Measurements from ENCODE around the gene PLAAT5.
"Not testable (repeated sequence)": the region's sequence is repeated elsewhere in the genome, so short reads cannot be mapped to it uniquely, and the experiment has no call there.

The PLAAT5 gene

DNA sequence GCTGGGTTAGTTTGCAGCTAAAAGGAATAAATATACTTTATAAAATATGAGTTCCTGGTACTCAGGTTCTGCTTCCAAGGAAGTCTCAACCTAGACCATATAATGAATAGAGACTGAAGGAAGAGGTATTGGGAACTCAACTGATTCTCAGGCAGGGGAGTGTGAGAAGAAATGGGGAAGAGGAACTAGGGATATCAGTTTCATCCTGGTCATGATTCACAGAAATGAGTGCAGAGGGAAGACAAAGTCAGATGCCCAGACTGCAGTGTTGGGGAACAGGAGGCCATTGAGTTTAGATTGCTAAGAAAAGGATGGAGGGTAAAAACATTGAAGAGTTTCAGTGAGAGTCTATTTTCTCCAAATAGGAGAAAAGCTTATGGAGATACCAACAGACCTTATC, 28.8 kb downstream of the PLAAT5 start:
- TF ChIP-seq, protein P1, sequence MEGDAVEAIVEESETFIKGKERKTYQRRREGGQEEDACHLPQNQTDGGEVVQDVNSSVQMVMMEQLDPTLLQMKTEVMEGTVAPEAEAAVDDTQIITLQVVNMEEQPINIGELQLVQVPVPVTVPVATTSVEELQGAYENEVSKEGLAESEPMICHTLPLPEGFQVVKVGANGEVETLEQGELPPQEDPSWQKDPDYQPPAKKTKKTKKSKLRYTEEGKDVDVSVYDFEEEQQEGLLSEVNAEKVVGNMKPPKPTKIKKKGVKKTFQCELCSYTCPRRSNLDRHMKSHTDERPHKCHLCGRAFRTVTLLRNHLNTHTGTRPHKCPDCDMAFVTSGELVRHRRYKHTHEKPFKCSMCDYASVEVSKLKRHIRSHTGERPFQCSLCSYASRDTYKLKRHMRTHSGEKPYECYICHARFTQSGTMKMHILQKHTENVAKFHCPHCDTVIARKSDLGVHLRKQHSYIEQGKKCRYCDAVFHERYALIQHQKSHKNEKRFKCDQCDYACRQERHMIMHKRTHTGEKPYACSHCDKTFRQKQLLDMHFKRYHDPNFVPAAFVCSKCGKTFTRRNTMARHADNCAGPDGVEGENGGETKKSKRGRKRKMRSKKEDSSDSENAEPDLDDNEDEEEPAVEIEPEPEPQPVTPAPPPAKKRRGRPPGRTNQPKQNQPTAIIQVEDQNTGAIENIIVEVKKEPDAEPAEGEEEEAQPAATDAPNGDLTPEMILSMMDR (IDR thresholded peaks at IDR 0.05; ENCODE audit: low read depth, low read length, missing control alignments) = no peak
- no peak overlapping the region for H3K4me3 ChIP-seq (replicated peaks; ENCODE audit: low read depth, low read length)
- DNase-seq (ENCODE audit: extremely low read depth, low read depth) = no peak

DNA sequence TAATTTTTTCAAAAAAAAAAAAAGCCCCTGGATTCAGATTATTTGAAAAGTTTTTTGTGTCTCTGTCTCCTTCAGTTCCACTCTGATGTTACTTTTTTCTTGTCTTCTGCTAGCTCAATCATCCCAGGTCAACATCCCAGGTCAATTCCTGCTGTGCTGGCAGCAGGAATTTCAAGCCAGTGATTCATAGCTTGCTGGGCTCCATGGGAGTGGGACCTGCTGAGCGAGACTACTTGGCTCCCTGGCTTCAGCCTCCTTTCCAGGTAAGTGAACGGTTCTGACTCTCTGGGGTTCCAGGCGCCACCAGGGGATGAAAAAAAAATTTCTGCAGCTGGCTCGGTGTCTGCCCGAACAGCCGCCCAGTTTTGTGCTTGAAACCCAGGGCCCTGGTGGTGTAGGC, 31.4 kb downstream of the PLAAT5 start:
- DNase-seq (ENCODE audit: extremely low read depth, low read depth) = no peak

DNA sequence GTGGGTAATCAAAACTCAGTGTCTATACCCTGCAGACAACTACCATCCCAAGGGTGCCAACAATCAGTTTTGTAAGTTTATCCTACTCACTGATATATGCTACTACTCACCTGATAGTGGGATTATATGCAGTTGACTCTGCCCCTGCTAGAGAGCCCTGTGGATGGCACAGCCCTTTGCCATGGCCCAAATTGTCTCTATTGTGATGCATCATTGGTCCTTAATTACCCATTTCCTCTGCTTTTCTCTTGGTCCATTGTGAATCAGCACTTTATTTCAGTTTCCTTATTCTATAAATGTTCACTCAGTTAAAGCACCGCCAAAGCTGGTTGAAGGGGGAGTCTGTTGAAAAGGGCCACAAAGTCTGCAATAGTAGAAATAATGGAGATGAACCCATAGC, 42.3 kb downstream of the PLAAT5 start:
- TF ChIP-seq, protein P1 (IDR thresholded peaks at IDR 0.05; ENCODE audit: low read depth, low read length, missing control alignments) = no peak
- DNase-seq (ENCODE audit: extremely low read depth, low read depth) = no peak
- no peak overlapping the region for H3K4me3 ChIP-seq (replicated peaks; ENCODE audit: low read depth, low read length)

More for the DNA sequence above, 31.4 kb downstream of the PLAAT5 start:
- no peak overlapping the region for H3K4me3 ChIP-seq (replicated peaks; ENCODE audit: low read depth, low read length)
- TF ChIP-seq, protein P1 (IDR thresholded peaks at IDR 0.05; ENCODE audit: low read depth, low read length, missing control alignments) = no peak

DNA sequence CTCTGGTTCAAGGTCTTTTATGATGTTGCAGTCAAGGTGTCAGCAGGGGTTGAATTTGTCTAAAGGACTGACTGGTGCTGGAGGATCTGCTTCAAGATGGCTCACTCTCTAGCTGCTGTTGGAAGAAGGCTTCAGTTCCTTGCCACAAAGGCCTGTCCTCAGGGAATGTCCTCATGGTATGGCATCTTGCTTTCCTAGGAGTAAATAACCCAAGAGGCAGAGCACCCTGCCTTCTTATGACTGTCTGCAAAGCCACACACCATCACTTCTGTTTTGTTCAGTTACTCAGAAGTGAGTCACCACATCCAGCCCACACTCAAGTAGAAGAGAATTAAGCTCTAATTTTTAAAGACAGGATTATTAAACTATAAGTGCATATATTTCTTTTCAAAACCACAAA, 45.2 kb downstream of the PLAAT5 start:
- DNase-seq (ENCODE audit: extremely low read depth, low read depth) = no peak
- TF ChIP-seq, protein P1 (IDR thresholded peaks at IDR 0.05; ENCODE audit: low read depth, low read length, missing control alignments) = no peak
- no peak overlapping the region for H3K4me3 ChIP-seq (replicated peaks; ENCODE audit: low read depth, low read length)

DNA sequence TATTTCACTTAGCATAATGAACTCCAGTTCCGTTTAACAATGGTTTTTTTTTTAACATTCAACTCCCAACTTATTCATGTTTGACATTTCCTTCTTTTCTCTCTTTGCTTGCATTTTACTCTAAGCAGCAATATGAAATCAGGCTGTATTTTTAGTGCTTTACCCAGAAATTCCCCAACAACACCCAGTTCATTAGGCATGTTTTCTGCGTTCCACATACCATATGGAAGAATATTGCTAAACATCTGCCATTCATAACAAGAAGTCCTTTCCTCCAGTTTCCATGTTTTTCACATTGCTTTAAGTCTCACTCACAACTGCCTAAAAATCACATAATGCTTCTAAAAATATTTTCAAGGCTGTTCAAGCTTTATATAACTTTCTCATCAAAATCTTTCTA, 45.8 kb downstream of the PLAAT5 start:
- H3K4me3 ChIP-seq (replicated peaks; ENCODE audit: low read depth, low read length) = no peak overlapping the region
- no peak for DNase-seq (ENCODE audit: extremely low read depth, low read depth)
- TF ChIP-seq, protein P1 (IDR thresholded peaks at IDR 0.05; ENCODE audit: low read depth, low read length, missing control alignments) = no peak

DNA sequence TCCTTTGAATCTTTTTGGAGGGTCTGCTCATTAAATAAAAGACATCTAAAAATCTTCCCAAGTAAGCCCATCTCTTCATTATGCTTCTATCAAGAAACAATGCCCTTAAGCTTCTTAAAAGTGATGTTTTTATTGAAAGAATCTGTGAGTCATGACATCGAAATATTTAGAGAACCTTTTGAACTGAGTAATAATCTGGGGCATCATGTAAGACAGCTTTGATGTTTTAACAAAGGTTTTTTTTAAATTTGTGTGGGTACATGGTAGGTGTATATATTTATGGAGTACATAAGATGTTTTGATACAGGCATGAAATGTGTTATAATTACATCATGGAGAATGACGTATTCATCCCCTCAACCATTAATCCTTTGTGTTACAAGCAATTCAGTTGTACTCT, 46.8 kb downstream of the PLAAT5 start:
- TF ChIP-seq, protein P1 (IDR thresholded peaks at IDR 0.05; ENCODE audit: low read depth, low read length, missing control alignments) = no peak
- no peak overlapping the region for H3K4me3 ChIP-seq (replicated peaks; ENCODE audit: low read depth, low read length)
- DNase-seq (ENCODE audit: extremely low read depth, low read depth) = no peak

DNA sequence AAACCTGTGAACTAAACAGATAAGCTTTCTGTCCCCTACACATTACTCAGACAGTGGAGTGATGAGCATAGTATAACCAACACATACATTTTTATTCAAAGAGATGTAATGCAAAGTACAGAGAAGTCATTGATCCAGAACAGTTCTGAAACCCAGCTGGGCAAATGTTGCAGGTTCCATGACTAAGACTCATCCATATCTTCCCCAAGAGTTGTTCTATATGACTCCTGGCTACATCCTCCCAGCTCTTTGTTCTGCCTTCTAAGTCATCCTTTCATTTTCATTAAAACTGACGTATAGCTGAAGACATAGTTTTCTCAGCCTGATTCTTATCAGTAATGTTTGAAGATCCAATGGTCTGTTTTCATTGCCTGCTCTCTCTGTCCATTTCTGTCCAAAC, 47.3 kb downstream of the PLAAT5 start:
- TF ChIP-seq, protein P1 (IDR thresholded peaks at IDR 0.05; ENCODE audit: low read depth, low read length, missing control alignments) = no peak
- no peak overlapping the region for H3K4me3 ChIP-seq (replicated peaks; ENCODE audit: low read depth, low read length)
- DNase-seq (ENCODE audit: extremely low read depth, low read depth) = no peak

DNA sequence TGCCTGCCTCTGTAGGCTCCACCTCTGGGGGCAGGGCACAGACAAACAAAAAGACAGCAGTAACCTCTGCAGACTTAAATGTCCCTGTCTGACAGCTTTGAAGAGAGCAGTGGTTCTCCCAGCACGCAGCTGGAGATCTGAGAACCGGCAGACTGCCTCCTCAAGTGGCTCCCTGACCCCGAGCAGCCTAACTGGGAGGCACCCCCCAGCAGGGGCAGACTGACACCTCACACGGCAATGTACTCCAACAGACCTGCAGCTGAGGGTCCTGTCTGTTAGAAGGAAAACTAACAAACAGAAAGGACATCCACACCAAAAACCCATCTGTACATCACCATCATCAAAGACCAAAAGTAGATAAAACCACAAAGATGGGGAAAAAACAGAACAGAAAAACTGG, 55.1 kb downstream of the PLAAT5 start:
- not testable (repeated sequence) for DNase-seq (ENCODE audit: extremely low read depth, low read depth); H3K4me3 ChIP-seq (replicated peaks; ENCODE audit: low read depth, low read length)

DNA sequence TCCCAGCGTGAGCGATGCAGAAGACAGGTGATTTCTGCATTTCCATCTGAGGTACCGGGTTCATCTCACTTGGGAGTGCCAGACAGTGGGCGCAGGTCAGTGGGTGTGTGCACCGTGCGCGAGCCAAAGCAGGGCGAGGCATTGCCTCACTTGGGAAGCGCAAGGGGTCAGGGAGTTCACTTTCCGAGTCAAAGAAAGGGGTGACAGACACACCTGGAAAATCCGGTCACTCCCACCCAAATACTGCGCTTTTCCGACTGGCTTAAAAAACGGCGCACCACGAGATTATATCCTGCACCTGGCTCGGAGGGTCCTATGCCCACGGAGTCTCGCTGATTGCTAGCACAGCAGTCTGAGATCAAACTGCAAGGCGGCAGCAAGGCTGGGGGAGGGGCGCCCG, 55.6 kb downstream of the PLAAT5 start:
- not testable (repeated sequence) for H3K4me3 ChIP-seq (replicated peaks; ENCODE audit: low read depth, low read length); DNase-seq (ENCODE audit: extremely low read depth, low read depth)

DNA sequence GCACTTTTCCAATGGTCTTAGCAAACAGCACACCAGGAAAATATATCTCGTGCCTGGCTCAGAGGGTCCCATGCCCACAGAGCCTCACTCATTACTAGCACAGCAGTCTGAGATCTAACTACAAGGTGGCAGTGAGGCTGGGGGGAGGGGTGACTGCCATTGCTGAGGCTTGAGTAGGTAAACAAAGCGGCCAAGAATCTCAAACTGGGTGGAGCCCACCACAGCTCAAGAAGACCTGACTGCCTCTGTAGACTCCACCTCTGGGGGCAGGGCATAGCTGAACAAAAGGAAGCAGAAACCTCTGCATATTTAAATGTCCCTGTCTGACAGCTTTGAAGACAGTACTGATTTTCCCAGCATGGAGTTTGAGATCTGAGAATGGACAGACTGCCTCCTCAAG, 60.2 kb downstream of the PLAAT5 start:
- H3K4me3 ChIP-seq (replicated peaks; ENCODE audit: low read depth, low read length); DNase-seq (ENCODE audit: extremely low read depth, low read depth): not testable (repeated sequence)
